ENCODE data around the gene REM2. TPM values are rescaled to one million over a fixed set of nuclear protein-coding genes. Genes with fewer than 3 reads are reported as not detected.

Gene REM2
- total RNA-seq, 1 experiment from 2014 or later: 1.2 TPM

GRCh38 chr14:22845821-22846625 is 37.0 kb upstream of the REM2 start:
- H3K9me3 Mint-ChIP-seq: no peaks in the 10 kb centered on the region
- Histone ChIP-seq H4K8ac (replicated peaks; ENCODE audit: insufficient read length, low read depth, low read length) (no peak overlapping the region), H2AK5ac (ENCODE audit: insufficient read length, low read length) (no peak overlapping the region), H3K23me2 (ENCODE audit: insufficient read length, low read depth, low read length, poor library complexity, severe bottlenecking) (no peaks in the 10 kb centered on the region), H3K4me2 (ENCODE audit: insufficient read depth, insufficient read length, low read length) (no peak overlapping the region), H4K20me1 (ENCODE audit: control insufficient read depth, insufficient read depth, insufficient read length) (no peaks in the 10 kb centered on the region), H3K79me1 (ENCODE audit: insufficient read depth, low read depth, low read length, poor library complexity, severe bottlenecking) (no peaks in the 10 kb centered on the region), H2BK12ac (ENCODE audit: insufficient read length, low read depth, low read length) (no peak overlapping the region), H3K27me3 (ENCODE audit: insufficient read depth, low read length) (no peaks in the 10 kb centered on the region), H2BK5ac (ENCODE audit: insufficient read length, low read length) (no peak overlapping the region), H3K56ac (ENCODE audit: insufficient read length, low read depth, low read length) (no peak overlapping the region), H2BK20ac (ENCODE audit: low read depth, low read length, poor library complexity, severe bottlenecking) (no peak overlapping the region), H3K4ac (ENCODE audit: low read depth, low read length) (no peak overlapping the region), H3K9me3 (ENCODE audit: control insufficient read depth, low read depth, low read length) (no peaks in the 10 kb centered on the region), H3K9ac (ENCODE audit: extremely low read depth, insufficient read length, low read length) (no peak overlapping the region), H2AFZ (ENCODE audit: low read length) (no peak overlapping the region), H4K5ac (ENCODE audit: insufficient read length, low read depth, low read length) (no peak overlapping the region), H3K18ac (ENCODE audit: insufficient read length, low read depth, low read length) (no peak overlapping the region), H3K14ac (ENCODE audit: insufficient read depth, low read length) (no peak overlapping the region), H3K79me2 (ENCODE audit: insufficient read depth, low read length) (no peaks in the 10 kb centered on the region), H3K27ac (ENCODE audit: insufficient read length, low read depth, low read length) (no peak overlapping the region), H3T11ph (ENCODE audit: low read length) (no peak overlapping the region), H2BK120ac (ENCODE audit: low read depth, low read length, poor library complexity, severe bottlenecking) (no peak overlapping the region), H4K91ac (ENCODE audit: insufficient read length, low read depth, low read length) (no peak overlapping the region), H2BK15ac (ENCODE audit: low read depth, low read length) (no peak overlapping the region), H3K4me1 (ENCODE audit: insufficient read depth, low read length) (peaks cover 2% of the 10 kb centered on the region; the same call in 1 of the 2 replicates), H3K23ac (ENCODE audit: insufficient read length, low read depth, low read length) (no peak overlapping the region)
- H3K4me1 Mint-ChIP-seq: peaks cover 23 to 28% of the 10 kb centered on the region in 2 experiments
- no peak for DNase-seq
- no CpG with 5 or more reads among the region's 26 CpGs for WGBS (ENCODE audit: extremely low coverage, insufficient read length, low lambda C conversion rate)
- H3K27ac Mint-ChIP-seq: no peak overlapping the region; a peak in 2 of 7 replicates
- H3K36me3 Mint-ChIP-seq (ENCODE audit: insufficient read depth in 1 of 3, low read depth in 3 of 3): peaks cover 17 to 52% (median 50%) of the 10 kb centered on the region in 3 experiments
- H3K27me3 Mint-ChIP-seq (ENCODE audit: low read depth): no peaks in the 10 kb centered on the region; the same call in 1 of the 2 replicates
- TF ChIP-seq CTCF (conservative IDR thresholded peaks at IDR 0.05): no peak
- H3K4me3 Mint-ChIP-seq: no peak overlapping the region
